Embryonic facial prominence (tissue), 1 donor: ENCODE results near the gene PHF21B.

Experiments used
- DNase-seq: peaks from one replicate; pipeline ENCODE4 v3.0.0-alpha.2; 2016; ENCODE audit errors: extremely low spot score

The PHF21B gene

DNA sequence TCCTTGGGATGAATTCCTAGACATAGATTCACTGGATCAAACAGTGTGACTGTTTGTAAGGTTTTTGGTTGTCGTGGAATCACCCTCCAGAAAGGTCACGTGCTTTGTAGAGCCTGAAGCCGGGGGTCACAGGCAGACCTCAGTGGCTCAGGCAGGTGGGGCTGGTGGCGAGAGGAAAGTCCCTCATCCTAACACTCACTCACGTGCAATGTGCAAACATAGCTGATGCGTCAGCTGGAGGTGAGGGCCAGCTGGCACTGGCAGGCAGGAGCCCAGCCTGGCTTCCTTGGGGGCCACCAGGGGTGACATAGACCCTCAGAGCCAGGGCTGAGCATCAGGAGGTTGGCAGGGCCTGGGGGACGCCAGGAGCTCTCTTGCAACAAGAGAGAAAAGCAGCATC is 167.4 kb downstream of the PHF21B start:
- no peak for DNase-seq

DNA sequence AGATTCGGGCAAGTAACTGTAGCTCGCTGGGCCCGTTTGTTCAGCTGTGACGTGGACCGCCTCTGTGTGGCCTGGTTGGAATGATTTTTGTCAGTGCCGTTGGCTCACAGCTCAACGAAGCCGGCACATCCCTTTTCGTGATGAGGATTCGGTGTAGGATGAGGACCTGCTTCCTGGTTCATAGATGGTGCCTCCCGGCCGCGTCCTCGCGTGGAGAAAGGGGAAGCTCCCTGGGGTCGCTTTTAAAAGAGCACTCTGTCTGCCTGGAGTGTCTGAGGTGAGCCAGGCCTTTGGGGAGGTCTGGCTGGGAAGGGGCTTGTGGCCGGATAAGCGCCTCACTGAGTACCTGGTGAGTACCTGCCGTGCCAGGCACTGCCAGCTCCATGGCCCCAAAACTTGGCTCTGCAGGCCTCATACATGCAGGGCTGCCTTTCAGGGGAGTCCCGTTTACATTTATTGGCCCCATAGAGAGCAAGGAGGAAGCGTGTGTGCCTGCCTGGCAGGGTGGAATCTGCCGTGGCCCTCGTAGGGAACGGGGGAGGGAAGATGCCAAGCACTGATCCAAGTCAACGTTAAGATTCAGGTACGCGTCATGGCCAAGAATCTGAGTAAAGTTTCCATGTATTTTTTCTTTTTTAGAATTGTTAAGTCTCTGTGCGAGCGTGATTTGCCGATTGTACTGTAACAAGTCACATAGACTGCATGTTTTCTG is 169.0 kb downstream of the PHF21B start:
- no peak for DNase-seq

DNA sequence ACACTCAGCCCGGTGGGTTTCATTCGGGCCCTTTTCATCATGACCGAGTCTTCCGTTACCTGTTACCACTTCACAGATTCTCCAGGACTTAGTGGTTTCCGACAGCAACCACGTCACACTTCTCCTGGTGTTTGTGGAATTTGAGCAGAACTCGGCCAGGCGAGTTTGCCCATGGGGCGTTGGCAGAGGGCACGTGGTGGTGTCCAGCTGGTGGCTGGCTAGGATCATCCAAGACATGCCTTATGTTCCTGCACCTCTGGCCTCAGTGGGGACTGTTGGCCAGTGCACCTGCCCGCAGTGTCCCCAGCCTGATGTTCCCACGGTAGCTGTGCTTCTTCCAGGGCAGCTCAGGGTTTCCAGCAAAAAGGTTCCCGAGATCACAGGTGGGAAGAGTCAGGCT is 170.1 kb downstream of the PHF21B start:
- DNase-seq, result no peak

DNA sequence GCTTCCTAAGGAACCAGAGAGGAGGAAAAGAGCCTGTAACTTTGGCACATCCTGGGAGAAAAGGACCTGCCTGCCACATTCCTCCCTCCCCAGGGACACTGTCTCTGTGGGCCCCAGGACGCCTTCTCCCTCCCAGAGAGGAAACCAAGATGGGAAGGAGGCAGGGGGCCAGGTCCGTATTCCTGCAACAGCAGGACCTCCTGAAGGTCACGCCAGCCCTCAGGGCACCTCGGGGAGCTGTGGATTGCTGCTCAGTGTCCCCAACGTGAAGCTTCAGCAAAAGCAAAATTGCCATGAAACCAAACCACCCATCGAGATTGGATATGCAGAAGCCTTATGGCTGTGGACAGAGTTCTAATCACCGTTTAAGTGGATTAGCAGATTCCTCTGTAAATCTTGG is 170.7 kb downstream of the PHF21B start:
- DNase-seq, result no peak

DNA sequence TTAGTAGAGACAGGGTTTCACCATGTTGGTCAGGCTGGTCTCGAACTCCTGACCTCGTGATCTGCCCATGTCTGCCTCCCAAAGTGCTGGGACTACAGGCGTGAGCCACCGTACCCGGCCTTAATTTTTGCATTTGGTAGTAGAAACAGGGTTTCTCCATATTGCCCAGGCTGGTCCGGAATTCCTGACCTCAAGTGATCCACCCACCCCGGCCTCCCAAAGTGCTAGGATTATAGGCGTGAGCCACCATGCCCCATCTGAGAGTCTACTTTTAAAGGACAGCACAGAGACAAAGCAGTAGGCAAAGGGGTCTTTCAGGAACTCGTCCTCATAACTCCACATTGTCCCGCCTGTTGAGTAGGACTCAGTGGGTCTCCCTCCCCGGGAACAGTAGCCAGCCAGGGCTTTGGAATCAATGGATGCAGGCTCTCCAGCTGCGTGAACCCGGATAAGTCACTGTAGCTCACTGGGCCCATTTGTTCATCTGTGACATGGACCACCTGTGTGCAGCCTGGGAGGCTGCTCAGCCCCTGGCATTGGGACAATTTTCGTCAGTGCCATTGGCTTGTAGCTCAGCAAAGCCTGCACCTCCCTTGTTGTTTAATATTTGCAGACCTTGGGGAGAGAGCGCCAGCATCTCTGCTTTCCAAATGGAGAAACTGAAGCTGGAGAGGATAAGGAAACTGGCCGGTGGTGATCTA is 171.3 kb downstream of the PHF21B start:
- no peak for DNase-seq

DNA sequence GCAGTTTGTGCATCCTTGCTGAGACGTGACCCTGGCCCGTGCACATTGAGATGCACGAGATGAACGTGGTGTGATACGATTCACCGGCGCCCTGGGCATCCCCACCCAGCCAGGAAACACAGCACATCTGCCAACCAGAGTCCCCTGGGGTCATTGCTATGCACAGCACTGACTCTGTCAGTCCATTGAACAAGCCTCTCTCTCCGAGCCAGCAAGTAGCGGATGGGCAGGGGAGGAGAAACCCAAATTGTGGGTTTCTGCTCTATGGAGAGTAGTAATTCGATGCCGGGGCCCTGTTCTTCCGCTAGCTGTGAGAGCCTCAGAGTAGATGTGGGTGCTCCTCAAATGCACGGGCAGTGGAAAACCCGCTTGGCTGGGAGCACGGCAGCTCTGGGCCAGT is 172.3 kb downstream of the PHF21B start:
- no peak for DNase-seq

DNA sequence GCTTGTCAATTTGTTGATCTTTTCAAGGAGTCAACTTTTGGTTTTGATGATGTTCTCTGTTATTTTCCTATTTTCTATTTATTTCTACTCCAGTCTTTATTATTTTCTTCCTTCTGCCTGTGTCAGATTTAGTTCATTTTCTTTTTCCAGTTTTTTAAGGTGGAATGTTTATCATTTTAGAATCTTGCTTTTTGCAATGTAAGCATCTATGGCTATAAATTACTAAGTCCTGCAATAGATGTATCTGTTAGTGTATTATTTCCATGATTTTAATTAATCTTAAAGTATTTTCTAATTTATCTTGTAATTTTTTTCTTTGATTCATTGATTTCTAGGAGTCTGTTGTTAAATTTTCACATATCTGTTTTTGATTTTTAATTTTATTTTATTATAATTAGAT is 175.7 kb downstream of the PHF21B start:
- no peak for DNase-seq

DNA sequence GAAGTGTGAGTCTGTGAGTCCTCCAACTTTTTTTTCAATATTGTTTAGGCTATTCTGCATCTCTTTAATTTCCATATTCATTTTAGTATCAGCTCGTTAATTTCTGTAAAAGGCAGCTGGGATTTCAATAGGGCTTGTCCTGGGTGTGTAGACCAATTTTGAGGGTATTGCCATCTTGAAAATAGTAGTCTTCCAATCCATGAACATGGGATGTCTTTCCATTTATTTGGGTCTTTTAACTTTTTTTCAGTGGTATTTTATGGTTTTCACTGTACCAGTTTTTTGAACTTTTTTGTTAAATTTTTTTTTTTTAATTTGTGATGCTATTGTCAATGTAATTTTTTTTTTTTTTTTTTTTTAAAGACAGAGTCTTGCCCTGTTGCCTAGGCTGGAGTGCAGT is 177.9 kb downstream of the PHF21B start:
- DNase-seq, result no peak
